ENCODE data around the gene PTPRN2. TPM values are rescaled to one million over a fixed set of nuclear protein-coding genes. Genes with fewer than 3 reads are reported as not detected.

PTPRN2 gene
- total RNA-seq, 4 donors from 2014 or later = 14.9 to 34.3 (median 21.3) TPM

- Histone ChIP-seq H3K4me1 (no peaks in the 10 kb centered on the region), H3K36me3 (no peaks in the 10 kb centered on the region), H3K4me3 (no peak overlapping the region), H3K9me3 (no peaks in the 10 kb centered on the region), H3K27me3 (no peaks in the 10 kb centered on the region), H3K27ac (no peak overlapping the region)
- DNase-seq = no peak
- TF ChIP-seq CTCF (IDR thresholded peaks at IDR 0.05) (no peak), POLR2A (IDR thresholded peaks at IDR 0.05) (no peak)
Observed at GRCh38 chr7:157821959-157822687, 765.5 kb downstream of the PTPRN2 start.

GRCh38 chr7:157820796-157821195 lies 766.8 kb downstream of the PTPRN2 start:
- Histone ChIP-seq H3K4me3 (no peak overlapping the region), H3K4me1 (no peaks in the 10 kb centered on the region), H3K9me3 (no peaks in the 10 kb centered on the region), H3K36me3 (no peaks in the 10 kb centered on the region), H3K27me3 (no peaks in the 10 kb centered on the region), H3K27ac (no peak overlapping the region)
- TF ChIP-seq CTCF (IDR thresholded peaks at IDR 0.05) (no peak), POLR2A (IDR thresholded peaks at IDR 0.05) (no peak)
- no peak for DNase-seq

GRCh38 chr7:157819455-157819807 lies 768.2 kb downstream of the PTPRN2 start:
- no peak overlapping the region for H3K27ac ChIP-seq
- no peak for TF ChIP-seq POLR2A (IDR thresholded peaks at IDR 0.05)
- no peak for TF ChIP-seq CTCF (IDR thresholded peaks at IDR 0.05)
- DNase-seq = peak in 1 of 3 donors; percentile 25
- H3K4me1 ChIP-seq = no peaks in the 10 kb centered on the region
- no peaks in the 10 kb centered on the region for H3K9me3 ChIP-seq
- H3K4me3 ChIP-seq = no peak overlapping the region
- H3K36me3 ChIP-seq = no peaks in the 10 kb centered on the region
- H3K27me3 ChIP-seq = no peaks in the 10 kb centered on the region

- H3K27ac ChIP-seq = no peak overlapping the region
- no peaks in the 10 kb centered on the region for H3K36me3 ChIP-seq
- no peaks in the 10 kb centered on the region for H3K4me1 ChIP-seq
- no peak for TF ChIP-seq POLR2A (IDR thresholded peaks at IDR 0.05)
- no peak for TF ChIP-seq CTCF (IDR thresholded peaks at IDR 0.05)
- no peaks in the 10 kb centered on the region for H3K9me3 ChIP-seq
- H3K4me3 ChIP-seq = no peak overlapping the region
- DNase-seq = no peak
- no peaks in the 10 kb centered on the region for H3K27me3 ChIP-seq
Observed at GRCh38 chr7:157818701-157819454, 768.7 kb downstream of the PTPRN2 start.

GRCh38 chr7:157817944-157818700 lies 769.5 kb downstream of the PTPRN2 start:
- no peak overlapping the region for H3K27ac ChIP-seq
- no peak for DNase-seq
- no peaks in the 10 kb centered on the region for H3K36me3 ChIP-seq
- H3K4me1 ChIP-seq = no peaks in the 10 kb centered on the region
- no peaks in the 10 kb centered on the region for H3K27me3 ChIP-seq
- H3K9me3 ChIP-seq = no peaks in the 10 kb centered on the region
- no peak overlapping the region for H3K4me3 ChIP-seq
- TF ChIP-seq CTCF (IDR thresholded peaks at IDR 0.05) = no peak
- TF ChIP-seq POLR2A (IDR thresholded peaks at IDR 0.05) = no peak
